Non-pigmented ciliary epithelial cell (primary cell): Measurements from ENCODE around the gene TNFAIP8L1.
A peak's percentile ranks its signal among the peaks of the same experiment; 100 is the strongest.
"Not testable (repeated sequence)": the region's sequence is repeated elsewhere in the genome, so short reads cannot be mapped to it uniquely, and the experiment has no call there.

Experiments used
- DNase-seq: peaks from one replicate; pipeline ENCODE4 v3.0.0-alpha.2; 2010; ENCODE audit warnings: low read depth

Gene TNFAIP8L1

DNA sequence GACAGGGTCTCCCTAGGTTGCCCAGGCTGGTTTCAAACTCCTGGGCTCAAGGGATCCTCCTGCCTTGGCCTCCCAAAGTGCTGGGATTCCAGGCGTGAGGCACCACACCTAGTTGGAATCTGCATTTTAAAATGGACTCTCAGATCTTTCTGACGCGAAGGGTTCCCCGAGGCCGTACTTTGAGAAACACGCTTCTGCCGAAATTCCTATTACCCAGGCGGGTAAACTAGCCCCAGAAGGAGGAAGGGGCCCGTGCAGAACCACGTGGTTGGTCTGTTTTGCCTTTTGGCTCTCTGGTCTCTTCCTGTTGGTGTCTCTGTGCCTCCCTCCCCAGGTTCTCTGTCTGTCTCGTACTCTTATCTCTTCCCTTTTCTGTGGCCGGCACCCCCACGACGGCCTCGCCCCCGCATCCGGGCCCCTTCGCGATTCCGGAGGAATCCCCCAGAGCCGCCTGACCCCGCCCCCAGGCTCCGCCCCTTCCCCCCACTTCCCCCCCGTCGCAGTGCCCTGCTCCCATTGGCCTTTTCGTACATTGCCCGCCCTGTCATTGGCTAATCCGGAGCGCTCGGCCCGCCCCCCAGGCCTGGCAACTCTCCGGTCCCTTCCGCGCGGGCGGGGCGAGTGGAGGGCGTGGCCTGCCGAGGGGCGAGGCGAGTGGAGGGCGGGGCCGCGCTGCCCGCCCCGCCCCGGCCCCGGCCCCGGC lies at the start of gene TNFAIP8L1:
Gene TNFAIP8L1 (plus strand): TSS at position 689 of the 703 bp plus-strand sequence. CDS start 12,354 bp downstream, outside the sequence.
- peak; percentile 68 for DNase-seq

- no peak for DNase-seq
Measured at GRCh38 chr19:4589579-4590410, 49.5 kb upstream of the TNFAIP8L1 start.

DNA sequence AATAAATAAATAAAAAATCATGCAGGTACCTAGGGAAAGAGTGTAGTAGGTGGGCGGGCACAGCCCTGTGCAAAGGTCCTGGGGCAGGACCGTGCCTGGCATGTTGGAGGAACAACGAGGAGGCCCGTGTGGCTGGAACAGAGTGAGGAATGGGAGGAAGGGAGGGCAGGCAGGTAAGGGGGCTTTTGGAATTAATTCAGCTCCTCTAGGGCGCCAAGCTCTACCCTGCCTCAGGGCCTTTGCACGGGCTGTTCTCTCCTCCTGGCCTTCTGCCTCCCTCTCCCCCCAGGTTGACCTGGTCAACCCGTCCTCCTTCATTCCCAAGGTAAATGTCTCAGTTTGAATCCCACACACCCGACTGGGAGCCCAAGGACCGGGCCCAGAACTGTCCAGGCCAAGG lies 48.8 kb upstream of the TNFAIP8L1 start:
- no peak for DNase-seq

GRCh38 chr19:4591320-4591719 lies 48.0 kb upstream of the TNFAIP8L1 start:
- no peak for DNase-seq

GRCh38 chr19:4592445-4592844 lies 46.9 kb upstream of the TNFAIP8L1 start:
- DNase-seq: no peak

GRCh38 chr19:4593409-4593851 lies 45.9 kb upstream of the TNFAIP8L1 start:
- DNase-seq: no peak

DNA sequence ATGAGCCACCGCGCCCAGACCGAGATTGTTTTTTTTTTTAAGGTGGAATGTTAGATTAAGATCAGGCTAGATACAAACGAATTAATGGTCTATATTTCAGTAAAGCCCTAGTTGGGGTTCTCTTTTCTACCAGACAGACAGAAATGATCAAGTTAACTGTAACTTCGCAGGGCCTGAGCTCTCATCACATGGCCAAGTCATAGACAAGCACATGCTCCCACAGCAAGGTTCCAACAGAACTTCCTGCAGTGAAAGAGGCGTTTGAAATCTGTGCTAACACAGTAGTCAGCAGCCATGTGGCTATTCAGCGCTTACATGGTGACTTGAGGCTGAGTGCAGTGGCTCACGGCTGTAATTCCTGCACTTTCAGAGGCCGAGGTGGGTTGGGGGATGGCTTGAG lies 45.1 kb upstream of the TNFAIP8L1 start:
- DNase-seq: no peak

GRCh38 chr19:4595158-4595557 lies 44.2 kb upstream of the TNFAIP8L1 start:
- DNase-seq: not testable (repeated sequence)

DNA sequence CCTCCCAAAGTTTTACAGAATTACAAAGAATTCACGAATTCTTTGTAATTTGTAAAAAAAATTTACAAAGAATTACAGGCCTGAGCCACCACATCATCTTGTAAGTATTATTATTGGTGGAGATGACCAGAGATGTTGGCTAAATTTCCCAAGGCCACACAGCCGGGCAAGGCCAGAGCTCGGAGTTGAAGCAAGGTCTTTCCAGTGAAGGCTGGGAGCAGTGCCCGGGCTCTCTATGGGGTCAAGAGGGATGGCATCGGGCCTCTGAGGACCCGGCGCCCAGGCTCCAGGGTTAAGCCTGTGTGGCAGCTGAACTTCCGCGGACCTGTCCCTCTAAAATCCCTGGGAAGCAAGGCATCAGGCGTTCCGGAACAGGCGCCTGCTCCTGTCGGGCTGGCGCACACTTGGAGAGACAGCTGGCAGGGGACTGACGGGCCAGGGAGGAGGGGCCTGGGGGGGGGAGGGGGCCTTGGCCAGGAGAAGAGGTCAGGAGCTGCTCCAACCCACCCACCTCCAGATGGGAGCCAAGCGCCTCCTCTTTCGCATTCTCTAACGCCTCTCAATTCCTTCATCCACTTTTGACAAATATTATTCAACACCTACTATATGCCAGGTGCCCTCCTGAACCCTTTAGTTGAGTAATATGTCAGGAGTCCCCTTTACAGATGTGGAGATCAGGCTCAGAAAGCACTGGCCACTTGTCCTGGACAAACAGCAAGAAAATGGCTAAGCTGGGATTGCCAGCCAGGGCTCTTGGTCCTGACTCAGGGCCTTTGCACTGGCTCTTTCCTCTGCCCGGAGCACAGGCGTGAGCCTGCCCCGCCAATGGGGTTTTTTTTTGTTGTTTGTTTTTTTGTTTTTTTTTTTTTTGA lies 43.0 kb upstream of the TNFAIP8L1 start:
- no peak for DNase-seq

GRCh38 chr19:4597278-4597974 lies 41.9 kb upstream of the TNFAIP8L1 start:
- DNase-seq: no peak

- no peak for DNase-seq
Measured at GRCh38 chr19:4597975-4598671, 41.2 kb upstream of the TNFAIP8L1 start.

DNA sequence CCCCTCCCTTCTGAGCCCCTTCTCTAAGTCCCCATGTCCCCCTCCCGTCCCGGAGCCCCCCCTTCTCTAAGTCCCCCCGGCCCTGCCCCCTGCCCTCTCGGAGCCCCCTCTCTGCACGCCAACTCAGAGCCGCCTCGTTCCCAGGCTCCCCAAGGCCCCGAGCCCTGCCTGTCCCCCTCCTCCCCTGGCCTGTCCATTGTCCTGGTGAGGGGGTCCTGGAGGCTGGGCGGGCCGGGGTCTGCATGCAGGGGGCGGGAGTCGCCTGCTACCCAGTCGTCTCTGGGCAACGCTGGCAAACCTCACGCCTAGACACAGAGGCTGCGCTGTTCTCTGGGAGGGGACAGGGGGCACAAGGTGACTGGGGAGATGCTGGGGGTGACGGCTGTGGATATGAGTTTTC lies 40.6 kb upstream of the TNFAIP8L1 start:
- no peak for DNase-seq

DNA sequence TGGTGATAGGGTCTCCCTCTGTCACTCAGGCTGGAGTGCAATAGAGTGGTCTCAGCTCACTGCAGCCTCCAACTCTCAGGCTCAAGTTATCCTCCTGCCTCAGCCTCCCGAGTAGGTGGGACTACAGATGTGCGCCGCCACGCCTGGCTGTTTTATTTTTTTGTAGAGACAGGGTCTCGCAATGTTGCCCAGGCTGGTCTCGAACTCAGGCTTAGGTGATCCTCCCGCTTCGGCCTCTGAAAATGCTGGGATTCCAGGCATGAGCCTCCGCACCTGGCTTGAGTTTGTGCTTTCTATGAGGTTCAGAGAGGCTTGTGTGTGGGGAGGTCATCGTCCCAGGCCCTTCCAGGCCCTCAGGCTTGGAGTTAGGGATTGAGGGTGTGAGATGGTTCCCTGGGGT lies 39.2 kb upstream of the TNFAIP8L1 start:
- no peak for DNase-seq

DNA sequence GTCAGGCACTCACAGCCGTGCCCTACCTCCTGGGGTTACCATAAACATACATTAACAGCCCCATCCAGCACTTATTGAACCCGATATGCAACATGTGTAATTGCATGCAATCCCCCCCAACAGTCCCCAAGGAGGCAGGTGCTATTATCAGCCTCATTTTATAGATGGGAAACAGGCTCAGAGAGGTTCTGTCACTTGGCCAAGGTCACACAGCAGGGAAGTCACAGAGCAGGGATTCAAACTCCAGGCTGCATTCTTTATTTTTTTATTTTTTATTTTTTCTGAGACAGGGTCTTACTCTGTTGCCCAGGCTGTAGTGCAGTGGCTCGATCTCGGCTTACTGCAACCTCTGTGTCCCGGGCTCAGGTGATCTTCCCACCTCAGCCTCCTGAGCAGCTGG lies 38.4 kb upstream of the TNFAIP8L1 start:
- no peak for DNase-seq

DNA sequence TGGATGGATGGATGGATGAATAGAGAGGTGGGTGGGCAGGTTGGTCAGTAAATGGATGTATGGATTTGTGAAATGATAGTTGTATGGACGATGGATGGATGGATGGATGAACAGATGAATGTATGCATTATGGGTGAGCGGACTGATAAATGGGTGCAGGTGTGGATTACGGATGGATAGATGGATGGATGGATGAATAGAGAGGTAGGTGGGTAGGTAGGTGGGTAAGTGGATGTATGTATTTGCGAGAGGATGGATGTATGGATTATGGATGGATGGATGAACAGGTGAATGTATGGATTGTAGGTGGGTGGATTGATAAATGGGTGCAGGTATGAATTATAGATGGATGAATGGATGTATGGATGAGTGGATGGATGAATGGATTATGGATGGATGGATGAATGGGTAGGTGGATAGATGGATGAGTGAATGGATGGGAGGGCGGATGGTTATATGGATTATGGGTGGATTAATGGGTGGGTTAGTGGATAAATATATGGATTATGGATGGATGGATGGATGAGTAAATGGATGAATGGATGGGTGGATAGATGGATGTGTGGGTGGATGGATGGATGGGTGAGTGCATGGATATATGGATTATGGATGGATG lies 37.0 kb upstream of the TNFAIP8L1 start:
- no peak for DNase-seq

DNA sequence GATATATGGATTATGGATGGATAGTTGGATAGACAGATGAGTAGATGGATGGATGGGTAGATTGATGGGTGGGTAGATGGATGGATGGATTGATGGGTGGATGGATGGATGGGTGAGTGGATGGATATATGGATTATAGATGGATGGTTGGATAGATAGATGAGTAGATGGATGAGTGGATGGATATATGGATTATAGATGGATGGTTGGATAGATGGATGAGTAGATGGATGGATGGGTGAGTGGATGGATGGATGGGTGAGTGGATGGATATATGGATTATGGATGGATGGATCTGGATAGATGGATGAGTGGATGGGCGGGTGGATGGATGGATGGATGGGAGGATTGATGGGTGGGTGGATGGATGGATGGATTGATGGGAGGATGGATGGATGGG lies 36.4 kb upstream of the TNFAIP8L1 start:
- no peak for DNase-seq

GRCh38 chr19:4604912-4605311 lies 34.4 kb upstream of the TNFAIP8L1 start:
- DNase-seq: no peak

DNA sequence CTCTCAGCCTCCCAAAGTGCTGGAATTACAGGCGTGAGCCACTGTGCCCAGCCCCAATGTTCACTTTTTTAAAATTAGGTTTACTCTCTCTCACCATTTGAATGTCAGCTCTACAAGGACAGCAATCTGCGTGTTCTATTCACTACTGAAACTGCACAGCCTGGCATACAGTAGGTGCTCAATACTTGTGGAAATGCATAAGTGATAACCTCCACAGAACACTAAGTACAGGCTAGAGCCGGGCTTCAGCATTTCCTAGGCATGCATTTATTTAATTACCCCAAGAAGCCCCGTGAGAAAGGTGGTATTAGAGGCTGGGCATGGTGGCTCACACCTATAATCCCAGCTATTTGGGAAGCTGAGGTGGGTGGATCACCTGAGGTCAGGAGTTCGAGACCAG lies 33.1 kb upstream of the TNFAIP8L1 start:
- no peak for DNase-seq

DNA sequence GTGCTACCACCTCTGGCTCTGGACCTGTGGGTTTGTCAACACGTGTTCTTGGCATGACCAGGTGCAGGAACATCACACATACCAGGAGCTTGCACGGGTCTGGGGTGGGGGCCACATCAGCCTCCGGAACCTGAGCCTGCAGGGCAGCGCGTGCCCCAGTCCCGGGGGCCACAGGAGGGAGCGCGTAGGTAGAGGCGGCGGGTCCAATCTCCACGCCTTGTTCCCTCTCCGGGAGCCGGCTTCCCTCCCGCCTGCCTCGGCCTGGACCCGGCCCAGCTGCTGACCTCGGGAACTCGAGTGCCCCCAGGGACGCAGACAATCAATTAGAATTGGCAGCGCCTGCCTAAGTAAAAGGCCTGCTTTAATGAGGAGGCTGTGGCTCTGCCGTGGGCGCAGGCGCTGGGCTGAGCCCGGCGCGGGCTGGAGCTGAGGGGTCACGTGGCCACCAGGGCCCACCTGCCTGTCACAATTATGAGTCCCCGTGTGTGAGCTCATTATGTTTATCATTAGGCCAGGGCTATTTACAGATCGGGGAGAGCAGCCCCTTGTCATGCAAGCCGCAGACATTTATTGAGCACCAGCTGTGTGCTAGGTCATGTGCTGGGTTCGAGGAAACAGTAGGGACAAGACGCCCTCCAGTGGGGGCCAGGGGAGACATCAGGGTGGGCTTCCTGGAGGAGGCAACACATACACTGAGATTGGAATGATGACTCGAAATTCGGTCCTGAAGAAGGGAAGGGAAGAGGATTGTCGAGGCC lies 32.2 kb upstream of the TNFAIP8L1 start:
- no peak for DNase-seq
